T-cell (primary cell): ENCODE measurements around the gene DNAAF2. TPM values are rescaled to one million over a fixed set of nuclear protein-coding genes. Genes with fewer than 3 reads are reported as not detected.

ENCODE experiments used
- ATAC-seq, 4 experiments: fragments of 200-7000 bp in 3 of 4; fragments of 150-1000 bp in 1 of 4; cut with Tn5 transposase; replicated peaks in 1 of 4; 1 replicate in 3 of 4; 2 replicates in 1 of 4; pipeline ENCODE4 v1.10.0; 2021; ENCODE audit warnings: moderate library complexity in 3 of 4, mild to moderate bottlenecking in 2 of 4, moderate number of reproducible peaks in 1 of 4
- CTCF ChIA-PET, 2 donors: fragments of 300-600 bp; sonication (Branson Sonifier 250); formaldehyde crosslinking; loops; one replicate each; lab custom pipeline; 2022; ENCODE audit warnings: antibody characterized with exemption in 2 of 2; lab: Charles Lee
- POLR2A ChIA-PET, 2 donors: fragments of 300-600 bp; sonication (Branson Sonifier 250); formaldehyde crosslinking; loops; one replicate each; lab custom pipeline; 2022; ENCODE audit warnings: antibody characterized with exemption in 2 of 2; lab: Charles Lee
- DNase-seq, 35 experiments: peaks; one replicate each; pipeline versions ENCODE4 v3.0.0 to v3.0.0-alpha.2; 2013 to 2023
- H3K27ac ChIP-seq: one replicate; pipeline ENCODE4 v1.5.1; 2013; ENCODE audit warnings: low read length
- H3K27me3 ChIP-seq, 2 experiments: replicated peaks in 1 of 2; 1 replicate in 1 of 2; 2 replicates in 1 of 2; pipeline versions ENCODE4 v1.6.1 to v1.7.0; 2013; ENCODE audit warnings: low read length in 1 of 2, mixed read lengths in 1 of 2; ENCODE audit not compliant: control insufficient read depth in 2 of 2, insufficient read depth in 2 of 2; ENCODE audit errors: extremely low read depth in 1 of 2
- H3K36me3 ChIP-seq, 2 donors: 1 replicate in 1 of 2; 2 replicates in 1 of 2; pipeline versions ENCODE4 v1.6.1 to v1.7.0; 2013; ENCODE audit warnings: low read length in 1 of 2; ENCODE audit not compliant: control insufficient read depth in 2 of 2, insufficient read depth in 1 of 2; ENCODE audit errors: extremely low read depth in 1 of 2
- H3K4me1 ChIP-seq, 2 experiments: 1 replicate in 1 of 2; 2 replicates in 1 of 2; pipeline versions ENCODE4 v1.6.1 to v1.7.0; 2013; ENCODE audit warnings: low read length in 2 of 2, mixed read lengths in 1 of 2; ENCODE audit not compliant: insufficient read depth in 2 of 2, control insufficient read depth in 1 of 2; ENCODE audit errors: extremely low read depth in 1 of 2
- H3K4me3 ChIP-seq, 2 donors: 1 replicate in 1 of 2; 2 replicates in 1 of 2; pipeline versions ENCODE4 v1.5.1 to v1.7.0; 2013; ENCODE audit warnings: mild to moderate bottlenecking in 2 of 2, low read length in 1 of 2, moderate library complexity in 1 of 2; ENCODE audit not compliant: control insufficient read depth in 1 of 2; ENCODE audit errors: extremely low read depth in 1 of 2
- H3K9me3 ChIP-seq: 2 replicates; pipeline ENCODE4 v1.7.0; 2013
- H3K27ac Mint-ChIP-seq, 2 donors: one replicate each; pipeline ENCODE4 v1.8.0; 2020 to 2021; ENCODE audit warnings: mild to moderate bottlenecking in 2 of 2, mixed read lengths in 2 of 2
- H3K27me3 Mint-ChIP-seq, 2 donors: one replicate each; pipeline ENCODE4 v1.8.0; 2021 to 2022; ENCODE audit warnings: mixed read lengths in 2 of 2
- H3K36me3 Mint-ChIP-seq: one replicate; pipeline ENCODE4 v1.8.0; 2021; ENCODE audit warnings: mixed read lengths
- H3K4me1 Mint-ChIP-seq, 3 donors: one replicate each; pipeline ENCODE4 v1.8.0; 2020 to 2022; ENCODE audit warnings: mixed read lengths in 3 of 3, mild to moderate bottlenecking in 1 of 3
- H3K4me3 Mint-ChIP-seq, 3 donors: one replicate each; pipeline ENCODE4 v1.8.0; 2020 to 2022; ENCODE audit warnings: mild to moderate bottlenecking in 3 of 3, mixed read lengths in 3 of 3, moderate library complexity in 3 of 3
- H3K9me3 Mint-ChIP-seq, 3 donors: one replicate each; pipeline ENCODE4 v1.8.0; 2020 to 2022; ENCODE audit warnings: mixed read lengths in 3 of 3
- WGBS: methylation state at CpG from one replicate; pipeline ENCODE4 v1.1.5; 2013; ENCODE audit warnings: missing lambda C conversion rate; ENCODE audit not compliant: insufficient coverage; 5-methylcytosine and 5-hydroxymethylcytosine counted together
- total RNA-seq, 35 experiments: library from RNA in 6 of 35; stranded (reverse) in 6 of 35; fragments of 120-200 nt in 1 of 35; gene quantifications; one replicate each; pipeline versions ENCODE4 v1.2.1 to v1.2.4 and lab custom pipeline; 2013 to 2026

Gene DNAAF2
- total RNA-seq, 5 donors from 2014 or later (not counting 1 experiment from before 2014, with no cell fraction given): 8.2 to 26.7 (median 10.0) TPM

- Histone ChIP-seq H3K27ac (peak overlapping the region; percentile 93), H3K4me3 (peak overlapping the region in 1 of 2 donors; percentile 77), H3K4me1 (peaks cover 6 to 31% of the 10 kb centered on the region in 2 experiments), H3K36me3 (peaks cover 0 to 31% of the 10 kb centered on the region in 2 donors), H3K27me3 (no peaks in the 10 kb centered on the region), H3K9me3 (no peaks in the 10 kb centered on the region)
- H3K9me3 Mint-ChIP-seq: no peaks in the 10 kb centered on the region
- peaks cover 32% of the 10 kb centered on the region for H3K36me3 Mint-ChIP-seq
- ChIA-PET POLR2A (no interaction called here), CTCF (interaction anchor here in 1 of 2 donors (1.6 kb wide), 1 partner anchor 12 kb away, joined by 3 read pairs; no protein-coding TSS in a partner anchor)
- peak overlapping the region; percentile 89 to 98 (median 98) for H3K4me3 Mint-ChIP-seq
- no peak for DNase-seq
- H3K27me3 Mint-ChIP-seq: peaks cover 2 to 3% of the 10 kb centered on the region in 2 donors
- peak overlapping the region; percentile 97 to 99 for H3K27ac Mint-ChIP-seq
- no peak for ATAC-seq
- peaks cover 63 to 67% (median 65%) of the 10 kb centered on the region in 3 donors for H3K4me1 Mint-ChIP-seq
- WGBS: 24% methylated on average over 2 of the region's 6 CpGs
These were observed 51.4 kb downstream of the DNAAF2 start for GRCh38 chr14:49583629-49584028.

- peaks cover 68 to 74% (median 72%) of the 10 kb centered on the region in 3 donors for H3K4me1 Mint-ChIP-seq
- ATAC-seq (no peak), DNase-seq (no peak)
- H3K9me3 Mint-ChIP-seq: no peaks in the 10 kb centered on the region
- peaks cover 2 to 3% of the 10 kb centered on the region in 2 donors for H3K27me3 Mint-ChIP-seq
- H3K36me3 ChIP-seq: peaks cover 0 to 34% of the 10 kb centered on the region in 2 donors
- CTCF ChIA-PET: no interaction called here
- H3K4me1 ChIP-seq: peaks cover 6 to 31% of the 10 kb centered on the region in 2 experiments
- 78% methylated on average over 3 of the region's 4 CpGs for WGBS
- H3K27me3 ChIP-seq: no peaks in the 10 kb centered on the region
- H3K27ac ChIP-seq: no peak overlapping the region
- no peak overlapping the region for H3K4me3 ChIP-seq
- POLR2A ChIA-PET: interaction anchor here in 1 of 2 donors (0.6 kb wide), 1 partner anchor 271 kb away, joined by 3 read pairs; no protein-coding TSS in a partner anchor
- peak overlapping the region; percentile 48 for H3K27ac Mint-ChIP-seq
- peak overlapping the region in 2 of 3 donors; percentile 4 to 98 for H3K4me3 Mint-ChIP-seq
- H3K9me3 ChIP-seq: no peaks in the 10 kb centered on the region
- peaks cover 38% of the 10 kb centered on the region for H3K36me3 Mint-ChIP-seq
These were observed 52.7 kb downstream of the DNAAF2 start for GRCh38 chr14:49582113-49582977.

- peaks cover 66 to 68% (median 68%) of the 10 kb centered on the region in 3 donors for H3K4me1 Mint-ChIP-seq
- no peaks in the 10 kb centered on the region for H3K9me3 Mint-ChIP-seq
- H3K4me3 ChIP-seq: no peak overlapping the region
- CTCF ChIA-PET: interaction anchor here in 1 of 2 donors (0.6 kb wide), 1 partner anchor 1147 kb away, joined by 6 read pairs; no protein-coding TSS in a partner anchor
- H3K27me3 Mint-ChIP-seq: peaks cover 2 to 3% of the 10 kb centered on the region in 2 donors
- H3K4me3 Mint-ChIP-seq: peak overlapping the region in 1 of 3 donors; percentile 98
- DNase-seq (no peak), ATAC-seq (no peak)
- no peaks in the 10 kb centered on the region for H3K27me3 ChIP-seq
- no peaks in the 10 kb centered on the region for H3K9me3 ChIP-seq
- no peak overlapping the region for H3K27ac ChIP-seq
- POLR2A ChIA-PET: interaction anchor here (0.6 to 0.7 kb wide), 4 partner anchors 40 to 272 kb away, joined by 3 to 8 read pairs (median 4); no protein-coding TSS in a partner anchor
- 96% methylated on average over 3 of the region's 9 CpGs for WGBS
- peak overlapping the region; percentile 11 to 48 for H3K27ac Mint-ChIP-seq
- peaks cover 6 to 31% of the 10 kb centered on the region in 2 experiments for H3K4me1 ChIP-seq
- peaks cover 0 to 40% of the 10 kb centered on the region in 2 donors for H3K36me3 ChIP-seq
- peaks cover 45% of the 10 kb centered on the region for H3K36me3 Mint-ChIP-seq
These were observed 53.6 kb downstream of the DNAAF2 start for GRCh38 chr14:49581209-49582112.

- no peak for DNase-seq
- ChIA-PET POLR2A (no interaction called here), CTCF (no interaction called here)
These were observed 55.2 kb downstream of the DNAAF2 start for GRCh38 chr14:49579841-49580240.

GRCh38 chr14:49578141-49578540 is 56.9 kb downstream of the DNAAF2 start:
- Histone ChIP-seq H3K27ac (no peak overlapping the region), H3K4me3 (no peak overlapping the region), H3K4me1 (peaks cover 0 to 12% of the 10 kb centered on the region in 2 experiments), H3K36me3 (peaks cover 0 to 36% of the 10 kb centered on the region in 2 donors), H3K27me3 (no peaks in the 10 kb centered on the region), H3K9me3 (no peaks in the 10 kb centered on the region)
- ATAC-seq (no peak), DNase-seq (no peak)
- whole genome bisulfite sequencing: no CpG with 5 or more reads among the region's 1 CpG
- H3K27me3 Mint-ChIP-seq: no peaks in the 10 kb centered on the region
- no peak overlapping the region for H3K4me3 Mint-ChIP-seq
- H3K9me3 Mint-ChIP-seq: no peaks in the 10 kb centered on the region
- peak overlapping the region in 1 of 2 donors; percentile 61 for H3K27ac Mint-ChIP-seq
- H3K4me1 Mint-ChIP-seq: peaks cover 41 to 45% (median 42%) of the 10 kb centered on the region in 3 donors
- peaks cover 50% of the 10 kb centered on the region for H3K36me3 Mint-ChIP-seq
- ChIA-PET POLR2A (interaction anchor here (0.7 kb wide), 2 partner anchors 11 to 1051 kb away, joined by 3 to 4 read pairs; no protein-coding TSS in a partner anchor), CTCF (interaction anchor here in 1 of 2 donors (0.7 kb wide), 1 partner anchor 699 kb away, joined by 4 read pairs; no protein-coding TSS in a partner anchor)

More at GRCh38 chr14:49579841-49580240, 55.2 kb downstream of the DNAAF2 start:
- Mint-ChIP-seq H3K4me1 (peaks cover 55 to 62% (median 59%) of the 10 kb centered on the region in 3 donors), H3K27ac (no peak overlapping the region), H3K4me3 (no peak overlapping the region), H3K27me3 (no peaks in the 10 kb centered on the region), H3K36me3 (peaks cover 48% of the 10 kb centered on the region), H3K9me3 (no peaks in the 10 kb centered on the region)
- H3K27ac ChIP-seq: no peak overlapping the region
- ATAC-seq: no peak
- no peaks in the 10 kb centered on the region for H3K9me3 ChIP-seq
- H3K36me3 ChIP-seq: peaks cover 0 to 51% of the 10 kb centered on the region in 2 donors
- no peak overlapping the region for H3K4me3 ChIP-seq
- H3K27me3 ChIP-seq: no peaks in the 10 kb centered on the region
- H3K4me1 ChIP-seq: peaks cover 6 to 25% of the 10 kb centered on the region in 2 experiments
- WGBS: 100% methylated on average over 1 of the region's 2 CpGs
